G401.6 (cell line): ENCODE results near the gene CP.

ENCODE experiments used
- FAIRE-seq: peaks from 2 replicates; lab custom pipeline; 2012; peaks lifted over from hg19 to GRCh38; lab: Jason Lieb, UNC

CP gene

GRCh38 chr3:149186219-149186618 lies 35.4 kb downstream of the CP start:
- no peak for FAIRE-seq

DNA sequence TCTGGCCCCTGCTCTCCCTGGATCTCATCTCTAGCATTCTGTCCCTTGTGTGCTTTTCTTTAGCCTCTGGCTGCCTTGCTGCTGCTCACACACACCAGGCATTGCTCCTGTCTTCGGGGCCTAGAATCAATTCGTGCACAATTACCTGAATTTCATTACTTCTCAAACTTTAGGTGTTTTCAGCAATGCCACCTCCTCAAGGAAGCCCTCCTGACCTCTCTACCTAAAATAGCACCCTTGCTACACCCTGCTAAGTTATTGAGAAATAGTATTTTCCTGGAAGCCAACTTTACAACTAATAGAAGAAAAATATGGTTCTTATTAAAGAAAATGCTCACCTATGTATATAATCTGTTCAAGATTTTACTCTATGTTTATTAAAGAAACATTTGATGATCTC lies 40.4 kb downstream of the CP start:
- FAIRE-seq: no peak

DNA sequence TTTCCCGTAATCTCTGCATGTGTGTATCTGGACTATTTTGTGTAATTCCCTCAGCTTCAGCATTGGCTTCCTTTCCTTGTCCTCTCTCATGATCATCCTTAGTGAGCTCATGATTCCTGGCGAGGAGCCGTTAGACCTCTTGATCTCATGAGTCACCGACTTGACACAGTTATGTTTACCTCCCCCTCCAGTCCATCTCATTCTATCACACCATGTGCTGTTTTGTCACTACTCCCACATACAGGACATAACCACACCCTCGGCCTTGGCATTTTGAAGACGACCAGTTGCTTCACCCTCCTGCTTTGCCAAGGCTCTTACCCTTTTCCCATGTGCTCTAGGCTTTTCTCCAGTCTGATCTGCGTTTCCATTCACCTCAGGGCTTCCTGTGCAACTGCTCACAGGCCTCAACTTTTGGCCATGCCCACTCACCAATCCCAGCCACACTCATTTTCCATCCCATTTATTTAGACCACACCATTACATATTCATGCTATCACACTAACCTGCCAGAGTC lies 41.5 kb downstream of the CP start:
- FAIRE-seq: no peak

GRCh38 chr3:149179220-149179619 lies 42.4 kb downstream of the CP start:
- no peak for FAIRE-seq

- FAIRE-seq: no peak
Measured at GRCh38 chr3:149177122-149177521, 44.5 kb downstream of the CP start.

GRCh38 chr3:149174901-149175300 lies 46.7 kb downstream of the CP start:
- no peak for FAIRE-seq

- no peak for FAIRE-seq
Measured at GRCh38 chr3:149170672-149171071, 51.0 kb downstream of the CP start.

GRCh38 chr3:149167898-149168297 lies 53.7 kb downstream of the CP start:
- no peak for FAIRE-seq

DNA sequence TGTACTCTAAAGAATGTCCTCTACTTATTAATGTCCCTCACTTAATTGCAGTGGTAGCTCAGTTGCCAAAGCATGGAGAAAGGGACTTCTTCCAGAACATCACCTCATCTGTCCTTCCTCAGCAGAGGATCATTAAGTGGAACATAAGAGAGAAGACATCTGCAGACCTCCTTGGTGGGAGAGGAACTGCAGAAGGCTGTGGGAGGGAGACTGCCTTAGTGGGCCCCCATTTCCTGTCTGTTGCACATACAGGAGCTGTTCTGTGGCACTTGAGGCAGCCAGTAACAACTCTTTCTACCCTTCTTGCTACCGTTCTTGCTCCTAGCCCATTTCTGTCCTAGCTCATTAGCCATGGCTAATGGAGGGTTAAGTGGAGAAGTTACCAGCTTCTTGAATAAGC lies 58.6 kb downstream of the CP start:
- FAIRE-seq: no peak

GRCh38 chr3:149162007-149162406 lies 59.6 kb downstream of the CP start:
- no peak for FAIRE-seq

DNA sequence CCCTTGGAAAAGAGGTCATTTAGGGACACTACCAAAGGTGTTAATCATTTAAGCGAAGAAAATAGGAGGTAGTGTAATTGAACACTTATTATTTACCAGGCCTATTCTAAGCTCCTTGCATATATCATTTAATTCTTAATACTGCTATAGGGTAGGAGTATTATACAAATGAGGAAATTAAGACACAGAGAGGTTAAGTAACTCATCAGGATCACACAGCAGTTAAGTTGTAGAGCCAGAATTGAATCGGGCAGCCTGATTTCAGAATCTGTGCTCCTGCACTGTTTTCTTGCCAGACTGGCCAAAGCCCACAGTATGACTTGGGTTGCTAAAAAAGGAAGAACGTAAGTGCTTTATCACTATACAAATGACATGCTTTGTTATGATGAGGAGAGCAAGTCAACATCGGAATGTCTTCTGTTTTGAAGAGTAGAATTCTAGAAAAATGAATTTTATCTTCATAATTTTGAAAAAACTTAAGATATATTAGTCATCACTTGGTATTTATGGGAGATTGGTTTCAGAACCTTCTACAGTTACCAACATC lies 60.8 kb downstream of the CP start:
- no peak for FAIRE-seq

GRCh38 chr3:149153402-149153801 lies 68.2 kb downstream of the CP start:
- FAIRE-seq: no peak

GRCh38 chr3:149152420-149152819 lies 69.2 kb downstream of the CP start:
- no peak for FAIRE-seq

DNA sequence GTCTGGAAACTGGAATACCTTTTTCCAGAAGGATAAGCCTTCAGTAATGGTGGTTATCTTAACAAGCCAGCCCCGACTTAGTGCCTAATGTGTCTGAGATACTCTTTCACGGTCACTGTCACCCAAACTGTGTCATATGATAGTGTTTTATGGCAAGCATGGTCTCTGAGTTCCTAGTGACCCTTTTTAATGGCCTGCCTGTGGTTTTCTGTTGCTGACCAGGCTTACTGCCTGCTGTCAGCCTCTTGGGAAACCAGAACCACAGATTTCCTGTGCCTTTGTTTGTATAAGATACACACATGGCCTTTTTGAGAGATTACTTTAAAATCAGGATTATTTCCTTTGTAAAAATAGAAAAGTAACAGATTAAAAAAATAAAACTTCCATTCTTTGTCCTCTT lies 69.8 kb downstream of the CP start:
- FAIRE-seq: no peak

DNA sequence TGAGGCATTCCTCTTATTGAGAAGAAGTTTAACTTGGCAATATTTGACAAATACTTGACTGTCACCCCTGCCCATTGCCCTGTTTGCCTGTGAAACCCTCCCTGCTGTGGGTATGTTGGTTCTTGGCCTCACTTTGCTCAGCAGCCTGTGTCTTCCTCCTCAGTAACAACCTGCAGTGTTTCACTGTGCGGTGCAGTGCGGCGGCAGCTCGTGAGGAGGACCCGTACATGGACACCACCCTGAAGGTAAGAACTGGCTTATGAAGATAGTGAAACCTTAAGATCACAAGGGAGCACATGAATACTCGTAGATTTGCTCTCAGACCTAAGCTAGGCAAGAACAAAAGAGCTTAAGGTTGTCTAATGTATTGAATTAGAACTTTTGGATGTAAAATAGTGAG lies 71.2 kb downstream of the CP start:
- FAIRE-seq: no peak

GRCh38 chr3:149145974-149146373 lies 75.7 kb downstream of the CP start:
- FAIRE-seq: no peak

- FAIRE-seq: no peak
Measured at GRCh38 chr3:149145356-149145755, 76.3 kb downstream of the CP start.

GRCh38 chr3:149142682-149143081 lies 78.9 kb downstream of the CP start:
- FAIRE-seq: no peak

DNA sequence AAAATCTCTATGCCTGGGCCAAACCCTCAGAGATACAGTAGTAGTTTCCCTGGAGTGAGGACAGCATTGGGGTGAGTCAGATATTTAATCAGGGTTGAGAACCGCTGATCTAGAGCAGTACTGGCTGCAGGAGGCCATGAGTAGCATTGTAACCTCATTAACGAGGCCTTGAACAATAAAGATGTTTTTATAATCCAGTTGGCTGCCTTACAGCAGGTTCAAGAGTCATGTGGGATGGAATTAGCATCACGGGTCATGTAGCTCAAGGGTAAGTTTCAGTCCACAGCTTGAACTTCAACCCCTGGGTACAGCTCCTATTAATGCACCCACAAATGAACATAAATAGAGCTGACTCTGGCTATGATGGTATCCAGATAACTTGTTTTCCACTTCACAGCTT lies 87.1 kb downstream of the CP start:
- FAIRE-seq: no peak

DNA sequence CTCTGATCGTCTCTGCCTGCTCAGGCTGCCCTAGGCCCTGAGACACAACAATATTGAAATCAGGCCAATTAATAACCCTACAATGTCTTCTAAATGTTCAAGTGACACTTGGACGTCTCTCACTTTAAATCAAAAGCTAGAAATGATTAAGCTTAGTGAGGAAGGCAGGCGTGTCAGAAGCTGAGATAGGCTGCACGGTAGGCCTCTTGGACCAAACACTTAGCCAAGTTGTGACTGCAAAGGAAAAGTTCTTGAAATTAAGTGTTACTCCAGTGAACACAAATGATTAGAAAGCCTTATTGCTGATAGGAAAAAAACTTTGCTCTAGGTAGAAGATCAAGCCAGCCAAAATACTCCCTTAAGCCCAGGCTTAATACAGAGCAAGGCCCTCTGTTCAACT lies 90.0 kb downstream of the CP start:
- no peak for FAIRE-seq

DNA sequence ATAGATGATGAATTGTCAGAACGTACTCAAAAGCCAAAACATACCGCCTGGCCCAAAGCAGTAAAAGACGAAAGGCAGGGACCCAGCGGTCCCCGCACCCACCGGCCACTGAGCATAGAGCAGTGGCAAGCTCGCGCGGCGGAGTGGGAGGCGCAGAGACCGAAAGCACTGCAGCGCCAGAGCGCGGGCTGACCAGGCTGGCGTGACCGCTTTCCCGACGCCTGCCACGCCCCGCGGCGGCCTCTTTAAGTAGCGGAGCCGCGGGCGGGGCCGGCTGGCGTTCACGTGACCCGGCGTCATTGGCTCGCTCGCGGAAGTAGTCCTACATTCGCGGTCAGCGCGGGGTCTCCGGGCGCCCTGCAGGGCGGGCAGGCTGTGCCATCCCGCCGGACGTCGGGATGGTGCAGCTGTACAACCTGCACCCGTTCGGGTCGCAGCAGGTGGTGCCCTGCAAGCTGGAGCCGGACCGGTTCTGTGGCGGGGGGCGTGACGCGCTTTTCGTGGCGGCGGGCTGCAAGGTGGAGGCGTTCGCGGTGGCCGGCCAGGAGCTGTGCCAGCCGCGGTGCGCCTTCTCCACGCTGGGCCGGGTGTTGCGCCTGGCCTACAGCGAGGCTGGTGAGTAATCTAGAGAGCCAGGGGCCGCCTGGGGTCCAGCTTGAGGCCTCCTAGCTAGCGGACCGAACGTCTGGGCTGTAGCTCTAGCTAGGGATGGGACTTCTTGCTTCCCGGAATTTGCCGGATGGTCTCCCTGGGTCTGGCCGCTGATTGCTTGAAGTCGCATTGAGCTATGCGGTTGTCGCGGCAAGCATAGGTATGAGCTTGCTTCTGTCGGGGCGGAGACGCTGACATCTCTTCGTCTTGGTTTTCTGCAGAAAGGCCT lies 92.1 kb downstream of the CP start, which contains the start of gene HPS3:
TSS of gene HPS3 (plus strand) at position 313 of the 880 bp plus-strand sequence. CDS start at position 399, 86 bp downstream.
- FAIRE-seq: peak; percentile 11

DNA sequence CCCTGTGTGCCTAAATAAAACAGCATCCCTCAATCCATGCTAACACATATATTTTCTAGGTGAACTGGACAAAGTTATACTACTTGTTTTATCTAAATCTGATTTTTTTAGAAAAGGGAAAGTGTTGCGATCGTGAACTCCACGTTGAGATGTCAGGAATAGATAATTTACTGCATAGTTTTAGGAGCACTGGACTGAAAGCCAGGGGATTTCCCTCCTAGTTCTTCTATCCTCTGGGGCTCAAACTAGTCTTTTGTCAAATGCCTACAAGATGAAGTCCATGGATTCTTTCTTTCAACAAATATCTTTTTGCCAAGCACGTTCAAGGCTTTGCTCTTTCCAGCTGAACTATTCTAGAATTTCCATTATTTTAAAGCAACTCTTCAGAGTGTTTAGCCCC lies 92.8 kb downstream of the CP start:
- FAIRE-seq: no peak

- FAIRE-seq: no peak
Measured at GRCh38 chr3:149122721-149123578, 98.7 kb downstream of the CP start.
